BE2C (cell line): ENCODE results near the gene AGBL4.
A peak's percentile ranks its signal among the peaks of the same experiment; 100 is the strongest.
"Not testable (repeated sequence)": the region's sequence is repeated elsewhere in the genome, so short reads cannot be mapped to it uniquely, and the experiment has no call there.

Source experiments
- DNase-seq: peaks from one replicate; pipeline ENCODE4 v3.0.0-alpha.2; 2020
- H3K27me3 ChIP-seq: fragments of 250-450 bp; sonication (Bioruptor Pico); 2 replicates; pipeline ENCODE4 v1.5.1; 2020; ENCODE audit warnings: mild to moderate bottlenecking
- H3K36me3 ChIP-seq: fragments of 250-450 bp; sonication (Bioruptor Pico); 2 replicates; pipeline ENCODE4 v1.5.1; 2020; ENCODE audit warnings: mild to moderate bottlenecking
- H3K4me1 ChIP-seq: fragments of 250-450 bp; sonication (Bioruptor Pico); 2 replicates; pipeline ENCODE4 v1.5.1; 2020
- H3K4me3 ChIP-seq: 2 replicates; pipeline ENCODE4 v1.5.1; 2011; ENCODE audit warnings: low read depth, low read length
- H3K9me3 ChIP-seq: fragments of 250-450 bp; sonication (Bioruptor Pico); 2 replicates; pipeline ENCODE4 v1.5.1; 2020
- CTCF ChIP-seq: IDR thresholded peaks from 2 replicates; pipeline ENCODE4 v1.5.1; 2012; ENCODE audit warnings: mild to moderate bottlenecking, low read depth, low read length

The AGBL4 gene

GRCh38 chr1:49765034-49765433 is 258.7 kb downstream of the AGBL4 start:
- no peak overlapping the region for H3K4me3 ChIP-seq
- no peaks in the 10 kb centered on the region for H3K9me3 ChIP-seq
- no peaks in the 10 kb centered on the region for H3K36me3 ChIP-seq
- DNase-seq: peak; percentile 25
- no peaks in the 10 kb centered on the region for H3K4me1 ChIP-seq
- peak; percentile 64 for TF ChIP-seq CTCF
- H3K27me3 ChIP-seq: no peaks in the 10 kb centered on the region

- not testable (repeated sequence) for H3K27me3 ChIP-seq, H3K9me3 ChIP-seq, H3K4me3 ChIP-seq, H3K4me1 ChIP-seq, DNase-seq, H3K36me3 ChIP-seq
These were observed 285.6 kb downstream of the AGBL4 start for GRCh38 chr1:49738118-49738517.

GRCh38 chr1:49728377-49728776 is 295.4 kb downstream of the AGBL4 start:
- Histone ChIP-seq H3K36me3 (no peaks in the 10 kb centered on the region), H3K9me3 (no peaks in the 10 kb centered on the region), H3K4me1 (no peaks in the 10 kb centered on the region), H3K4me3 (no peak overlapping the region), H3K27me3 (no peaks in the 10 kb centered on the region)
- DNase-seq: no peak
- TF ChIP-seq CTCF: no peak

- Histone ChIP-seq H3K27me3 (no peaks in the 10 kb centered on the region), H3K4me3 (no peak overlapping the region)
These were observed 300.1 kb downstream of the AGBL4 start for GRCh38 chr1:49723662-49724061.

GRCh38 chr1:49694251-49694827 is 329.4 kb downstream of the AGBL4 start:
- TF ChIP-seq CTCF: no peak
- no peaks in the 10 kb centered on the region for H3K36me3 ChIP-seq
- DNase-seq: peak; percentile 29
- no peaks in the 10 kb centered on the region for H3K9me3 ChIP-seq
- peaks cover 2% of the 10 kb centered on the region for H3K4me1 ChIP-seq
- 0 out of 2 replicates have a peak overlapping the region, but pooled peaks have one; percentile 12 for H3K4me3 ChIP-seq
- no peaks in the 10 kb centered on the region for H3K27me3 ChIP-seq

More at GRCh38 chr1:49723662-49724061, 300.1 kb downstream of the AGBL4 start:
- no peaks in the 10 kb centered on the region for H3K9me3 ChIP-seq
- H3K4me1 ChIP-seq: no peaks in the 10 kb centered on the region
- H3K36me3 ChIP-seq: no peaks in the 10 kb centered on the region
- TF ChIP-seq CTCF: no peak
- DNase-seq: no peak

- Histone ChIP-seq H3K36me3 (no peaks in the 10 kb centered on the region), H3K9me3 (no peaks in the 10 kb centered on the region), H3K27me3 (no peaks in the 10 kb centered on the region), H3K4me1 (no peaks in the 10 kb centered on the region), H3K4me3 (no peak overlapping the region)
- no peak for TF ChIP-seq CTCF
- peak; percentile 78 for DNase-seq
These were observed 337.6 kb downstream of the AGBL4 start for GRCh38 chr1:49686107-49686506.
